Neural crest cell (in vitro differentiated cells): ENCODE data around the gene GFOD1. TPM values are rescaled to one million over a fixed set of nuclear protein-coding genes. Genes with fewer than 3 reads are reported as not detected.

Experiments used
- DNase-seq: peaks from one replicate; pipeline ENCODE4 v3.0.0; 2021; ENCODE audit warnings: low read depth, mixed read lengths, low spot score
- H3K27ac Mint-ChIP-seq: one replicate; pipeline ENCODE4 v1.8.0; 2021; ENCODE audit warnings: mild to moderate bottlenecking, mixed read lengths; ENCODE audit not compliant: unreplicated experiment
- H3K27me3 Mint-ChIP-seq: 2 replicates; pipeline ENCODE4 v1.8.0; 2021; ENCODE audit warnings: low read depth, mild to moderate bottlenecking, mixed read lengths
- H3K36me3 Mint-ChIP-seq: 2 replicates; pipeline ENCODE4 v1.8.0; 2021; ENCODE audit warnings: low read depth, mild to moderate bottlenecking, mixed read lengths
- H3K4me1 Mint-ChIP-seq: 2 replicates; pipeline ENCODE4 v1.8.0; 2021; ENCODE audit warnings: mixed read lengths
- H3K4me3 Mint-ChIP-seq: one replicate; pipeline ENCODE4 v1.8.0; 2021; ENCODE audit warnings: mild to moderate bottlenecking, mixed read lengths
- H3K9me3 Mint-ChIP-seq: 2 replicates; pipeline ENCODE4 v1.8.0; 2021; ENCODE audit warnings: mixed read lengths
- CTCF ChIP-seq: fragments of 200-600 bp; sonication (generic); conservative IDR thresholded peaks from 2 replicates; pipeline ENCODE4 v1.5.0; 2021; ENCODE audit warnings: antibody characterized with exemption, mild to moderate bottlenecking
- total RNA-seq: library from RNA; stranded (reverse); gene quantifications from 2 replicates; pipeline ENCODE4 v1.2.1, GENCODE V29; 2021

GFOD1 gene
- total RNA-seq, 1 donor from 2014 or later: 2.2 TPM

- H3K27me3 Mint-ChIP-seq: no peaks in the 10 kb centered on the region
- no peak for TF ChIP-seq CTCF
- no peak overlapping the region for H3K27ac Mint-ChIP-seq
- H3K4me1 Mint-ChIP-seq: peaks cover 5% of the 10 kb centered on the region
- H3K36me3 Mint-ChIP-seq: no peaks in the 10 kb centered on the region
- no peak overlapping the region for H3K4me3 Mint-ChIP-seq
- no peaks in the 10 kb centered on the region for H3K9me3 Mint-ChIP-seq
- no peak for DNase-seq
These were observed 86.6 kb downstream of the GFOD1 start for GRCh38 chr6:13400772-13401171.

- Mint-ChIP-seq H3K27me3 (no peaks in the 10 kb centered on the region), H3K4me3 (no peak overlapping the region), H3K36me3 (no peaks in the 10 kb centered on the region), H3K4me1 (peaks cover 5% of the 10 kb centered on the region), H3K9me3 (no peaks in the 10 kb centered on the region), H3K27ac (no peak overlapping the region)
- no peak for TF ChIP-seq CTCF
- DNase-seq: peak; percentile 6
These were observed 88.9 kb downstream of the GFOD1 start for GRCh38 chr6:13398421-13398994.

- Mint-ChIP-seq H3K27me3 (no peaks in the 10 kb centered on the region), H3K9me3 (no peaks in the 10 kb centered on the region), H3K4me1 (peaks cover 5% of the 10 kb centered on the region), H3K4me3 (no peak overlapping the region), H3K27ac (no peak overlapping the region), H3K36me3 (no peaks in the 10 kb centered on the region)
- DNase-seq: no peak
- TF ChIP-seq CTCF: no peak
These were observed 89.4 kb downstream of the GFOD1 start for GRCh38 chr6:13398069-13398381.

GRCh38 chr6:13397359-13398068 lies 89.9 kb downstream of the GFOD1 start:
- Mint-ChIP-seq H3K4me1 (peaks cover 5% of the 10 kb centered on the region), H3K9me3 (no peaks in the 10 kb centered on the region), H3K36me3 (no peaks in the 10 kb centered on the region), H3K4me3 (no peak overlapping the region), H3K27ac (no peak overlapping the region), H3K27me3 (no peaks in the 10 kb centered on the region)
- DNase-seq: no peak
- peak; percentile 26 for TF ChIP-seq CTCF

- DNase-seq: no peak
- H3K4me1 Mint-ChIP-seq: peaks cover 5% of the 10 kb centered on the region
- H3K36me3 Mint-ChIP-seq: no peaks in the 10 kb centered on the region
- no peaks in the 10 kb centered on the region for H3K9me3 Mint-ChIP-seq
- H3K4me3 Mint-ChIP-seq: no peak overlapping the region
- no peak for TF ChIP-seq CTCF
- H3K27me3 Mint-ChIP-seq: no peaks in the 10 kb centered on the region
- H3K27ac Mint-ChIP-seq: no peak overlapping the region
These were observed 91.1 kb downstream of the GFOD1 start for GRCh38 chr6:13396241-13396792.
